Common myeloid progenitor, CD34-positive (primary cell): ENCODE results near the gene CRELD2.

ENCODE experiments used
- CTCF ChIA-PET: fragments of 350-600 bp; sonication (Branson Sonifier 250); formaldehyde crosslinking; loops from one replicate; lab custom pipeline; 2021; ENCODE audit warnings: antibody characterized with exemption; lab: Charles Lee
- POLR2A ChIA-PET: fragments of 350-600 bp; sonication (Branson Sonifier 250); formaldehyde crosslinking; loops from one replicate; lab custom pipeline; 2021; ENCODE audit warnings: antibody characterized with exemption; lab: Charles Lee
- DNase-seq, 3 donors: peaks; one replicate each; pipeline versions ENCODE4 v3.0.0 to v3.0.0-alpha.2; 2013
- H3K27ac ChIP-seq, 2 experiments: 1 replicate in 1 of 2; 2 replicates in 1 of 2; pipeline ENCODE4 v1.7.0; 2013; ENCODE audit warnings: inconsistent platforms in 2 of 2, low read length in 2 of 2, mild to moderate bottlenecking in 2 of 2, low read depth in 1 of 2, moderate library complexity in 1 of 2; ENCODE audit not compliant: severe bottlenecking in 2 of 2, insufficient read depth in 1 of 2, poor library complexity in 1 of 2
- H3K27me3 ChIP-seq, 5 experiments: replicated peaks in 2 of 5; 1 replicate in 3 of 5; 2 replicates in 2 of 5; pipeline versions ENCODE4 v1.6.1 to v1.7.0; 2013; ENCODE audit warnings: low read length in 4 of 5, mild to moderate bottlenecking in 2 of 5, moderate library complexity in 2 of 5, inconsistent platforms in 1 of 5; ENCODE audit not compliant: insufficient read depth in 5 of 5, control insufficient read depth in 4 of 5
- H3K36me3 ChIP-seq, 4 experiments: 1 replicate in 2 of 4; 2 replicates in 2 of 4; pipeline versions ENCODE4 v1.6.1 to v1.7.0; 2013; ENCODE audit warnings: low read length in 3 of 4, control low read depth in 1 of 4, mild to moderate bottlenecking in 1 of 4; ENCODE audit not compliant: control insufficient read depth in 4 of 4, insufficient read depth in 4 of 4
- H3K4me1 ChIP-seq, 4 experiments: 1 replicate in 3 of 4; 2 replicates in 1 of 4; pipeline versions ENCODE4 v1.6.1 to v1.7.1; 2013; ENCODE audit warnings: low read length in 3 of 4, mild to moderate bottlenecking in 3 of 4, control low read depth in 1 of 4, inconsistent platforms in 1 of 4, moderate library complexity in 1 of 4; ENCODE audit not compliant: control insufficient read depth in 4 of 4, insufficient read depth in 4 of 4; ENCODE audit errors: control extremely low read depth in 1 of 4
- H3K4me3 ChIP-seq, 7 experiments: 1 replicate in 4 of 7; 2 replicates in 3 of 7; pipeline versions ENCODE4 v1.5.1 to v1.7.0; 2013; ENCODE audit warnings: mild to moderate bottlenecking in 7 of 7, low read length in 6 of 7, moderate library complexity in 6 of 7, inconsistent platforms in 2 of 7, low read depth in 2 of 7, control low read depth in 1 of 7; ENCODE audit not compliant: insufficient read depth in 4 of 7, control insufficient read depth in 1 of 7; ENCODE audit errors: extremely low read depth in 1 of 7
- H3K9me3 ChIP-seq, 5 experiments: 1 replicate in 4 of 5; 2 replicates in 1 of 5; pipeline versions ENCODE4 v1.6.1 to v1.7.1; 2013; ENCODE audit warnings: low read length in 4 of 5, mild to moderate bottlenecking in 2 of 5, inconsistent platforms in 1 of 5, low read depth in 1 of 5, moderate library complexity in 1 of 5; ENCODE audit not compliant: control insufficient read depth in 4 of 5, insufficient read depth in 2 of 5; ENCODE audit errors: control extremely low read depth in 1 of 5
- WGBS: methylation state at CpG from one replicate; pipeline ENCODE4 v1.1.5; 2013; ENCODE audit not compliant: insufficient coverage; 5-methylcytosine and 5-hydroxymethylcytosine counted together

Gene CRELD2

GRCh38 chr22:49873228-49873940, 45.0 kb upstream of the CRELD2 start:
- Histone ChIP-seq H3K27ac (no peak overlapping the region), H3K4me1 (no peaks in the 10 kb centered on the region), H3K27me3 (no peaks in the 10 kb centered on the region), H3K36me3 (peaks cover 8 to 26% (median 17%) of the 10 kb centered on the region in 4 experiments), H3K9me3 (peaks cover 0 to 28% (median 16%) of the 10 kb centered on the region in 5 experiments), H3K4me3 (no peak overlapping the region)
- DNase-seq: no peak
- CTCF ChIA-PET: interaction anchor here (0.8 kb wide), 1 partner anchor 26 kb away, joined by 3 read pairs; no protein-coding TSS in a partner anchor
- WGBS: 92% methylated on average over 10 of the region's 16 CpGs
- POLR2A ChIA-PET: no interaction called here

GRCh38 chr22:49877642-49878041, 40.8 kb upstream of the CRELD2 start:
- Histone ChIP-seq H3K36me3 (peaks cover 6 to 34% (median 15%) of the 10 kb centered on the region in 4 experiments), H3K9me3 (peaks cover 0 to 15% (median 4%) of the 10 kb centered on the region in 5 experiments), H3K4me3 (no peak overlapping the region), H3K27ac (no peak overlapping the region), H3K4me1 (peaks cover 0 to 10% (median 0%) of the 10 kb centered on the region in 4 experiments), H3K27me3 (no peaks in the 10 kb centered on the region)
- DNase-seq: no peak
- 97% methylated on average over 3 of the region's 7 CpGs for WGBS
- CTCF ChIA-PET: interaction anchor here (1.0 to 2.2 kb wide), 3 partner anchors 8 to 15 kb away, joined by 3 to 5 read pairs (median 4); no protein-coding TSS in a partner anchor
- POLR2A ChIA-PET: no interaction called here

- WGBS: 97% methylated on average over 8 of the region's 8 CpGs
- POLR2A ChIA-PET: no interaction called here
These were observed 40.2 kb upstream of the CRELD2 start for GRCh38 chr22:49878206-49878605.

GRCh38 chr22:49879871-49880270, 38.6 kb upstream of the CRELD2 start:
- DNase-seq: no peak
- Histone ChIP-seq H3K4me3 (no peak overlapping the region), H3K36me3 (peaks cover 2 to 45% (median 25%) of the 10 kb centered on the region in 4 experiments), H3K27me3 (no peaks in the 10 kb centered on the region), H3K4me1 (peaks cover 0 to 10% (median 0%) of the 10 kb centered on the region in 4 experiments), H3K27ac (no peak overlapping the region), H3K9me3 (peaks cover 0 to 15% (median 2%) of the 10 kb centered on the region in 5 experiments)
- POLR2A ChIA-PET: interaction anchor here (0.5 kb wide), 1 partner anchor 18 kb away, joined by 3 read pairs; no protein-coding TSS in a partner anchor
- CTCF ChIA-PET: no interaction called here
- WGBS: 88% methylated on average over 7 of the region's 9 CpGs

More at GRCh38 chr22:49878206-49878605, 40.2 kb upstream of the CRELD2 start:
- H3K27ac ChIP-seq: no peak overlapping the region
- H3K4me1 ChIP-seq: peaks cover 0 to 10% (median 0%) of the 10 kb centered on the region in 4 experiments
- H3K36me3 ChIP-seq: peaks cover 6 to 37% (median 17%) of the 10 kb centered on the region in 4 experiments
- DNase-seq: no peak
- CTCF ChIA-PET: no interaction called here
- peaks cover 0 to 15% (median 4%) of the 10 kb centered on the region in 5 experiments for H3K9me3 ChIP-seq
- H3K27me3 ChIP-seq: no peaks in the 10 kb centered on the region
- no peak overlapping the region for H3K4me3 ChIP-seq

GRCh38 chr22:49880281-49880680, 38.2 kb upstream of the CRELD2 start:
- ChIA-PET CTCF (no interaction called here), POLR2A (interaction anchor here (0.5 kb wide), 1 partner anchor 17 kb away, joined by 3 read pairs; no protein-coding TSS in a partner anchor)
- Histone ChIP-seq H3K27ac (no peak overlapping the region), H3K4me3 (no peak overlapping the region), H3K27me3 (no peaks in the 10 kb centered on the region), H3K4me1 (peaks cover 0 to 10% (median 0%) of the 10 kb centered on the region in 4 experiments), H3K36me3 (peaks cover 0 to 49% (median 27%) of the 10 kb centered on the region in 4 experiments), H3K9me3 (peaks cover 0 to 15% (median 4%) of the 10 kb centered on the region in 5 experiments)
- peak in 1 of 3 donors; percentile 58 for DNase-seq
- WGBS: 90% methylated on average over 14 of the region's 20 CpGs

- H3K27me3 ChIP-seq: no peaks in the 10 kb centered on the region
- H3K27ac ChIP-seq: no peak overlapping the region
- POLR2A ChIA-PET: interaction anchor here (1.1 kb wide), 1 partner anchor 27 kb away, joined by 3 read pairs; no protein-coding TSS in a partner anchor
- no peak overlapping the region for H3K4me3 ChIP-seq
- H3K9me3 ChIP-seq: peaks cover 0 to 17% (median 6%) of the 10 kb centered on the region in 5 experiments
- 100% methylated on average over 2 of the region's 2 CpGs for WGBS
- H3K36me3 ChIP-seq: peaks cover 11 to 58% (median 38%) of the 10 kb centered on the region in 4 experiments
- CTCF ChIA-PET: interaction anchor here (1.2 to 1.7 kb wide), 2 partner anchors 13 to 83 kb away, joined by 3 to 5 read pairs; no protein-coding TSS in a partner anchor
- peaks cover 0 to 10% (median 0%) of the 10 kb centered on the region in 4 experiments for H3K4me1 ChIP-seq
- no peak for DNase-seq
These were observed 36.6 kb upstream of the CRELD2 start for GRCh38 chr22:49881856-49882255.
